BE2C (cell line): ENCODE results near the gene TGM6. TPM values are rescaled to one million over a fixed set of nuclear protein-coding genes. Genes with fewer than 3 reads are reported as not detected.

Experiments
- DNase-seq: peaks from one replicate; pipeline ENCODE4 v3.0.0-alpha.2; 2020
- H3K27me3 ChIP-seq: fragments of 250-450 bp; sonication (Bioruptor Pico); 2 replicates; pipeline ENCODE4 v1.5.1; 2020; ENCODE audit warnings: mild to moderate bottlenecking
- H3K36me3 ChIP-seq: fragments of 250-450 bp; sonication (Bioruptor Pico); 2 replicates; pipeline ENCODE4 v1.5.1; 2020; ENCODE audit warnings: mild to moderate bottlenecking
- H3K4me1 ChIP-seq: fragments of 250-450 bp; sonication (Bioruptor Pico); 2 replicates; pipeline ENCODE4 v1.5.1; 2020
- H3K4me3 ChIP-seq: 2 replicates; pipeline ENCODE4 v1.5.1; 2011; ENCODE audit warnings: low read depth, low read length
- H3K9me3 ChIP-seq: fragments of 250-450 bp; sonication (Bioruptor Pico); 2 replicates; pipeline ENCODE4 v1.5.1; 2020
- CTCF ChIP-seq: IDR thresholded peaks from 2 replicates; pipeline ENCODE4 v1.5.1; 2012; ENCODE audit warnings: mild to moderate bottlenecking, low read depth, low read length
- polyA plus RNA-seq: library from polyadenylated mRNA; unstranded; fragments of >200 nt; gene quantifications from one replicate; pipeline ENCODE4 v1.2.1, GENCODE V29; 2012; ENCODE audit warnings: low read depth, missing spikeins; ENCODE audit not compliant: insufficient read length, insufficient read depth

Gene TGM6
- not detected for polyA plus RNA-seq

GRCh38 chr20:2380601-2381000 lies at the start of gene TGM6:
Gene TGM6, plus strand, starts transcription at chr20:2380901. Its CDS starts 68 bp downstream, at chr20:2380969.
- Histone ChIP-seq H3K4me1 (no peaks in the 10 kb centered on the region), H3K9me3 (no peaks in the 10 kb centered on the region), H3K27me3 (no peaks in the 10 kb centered on the region), H3K36me3 (no peaks in the 10 kb centered on the region), H3K4me3 (no peak within 1 kb of the TSS)
- DNase-seq = no peak
- TF ChIP-seq CTCF = no peak

DNA sequence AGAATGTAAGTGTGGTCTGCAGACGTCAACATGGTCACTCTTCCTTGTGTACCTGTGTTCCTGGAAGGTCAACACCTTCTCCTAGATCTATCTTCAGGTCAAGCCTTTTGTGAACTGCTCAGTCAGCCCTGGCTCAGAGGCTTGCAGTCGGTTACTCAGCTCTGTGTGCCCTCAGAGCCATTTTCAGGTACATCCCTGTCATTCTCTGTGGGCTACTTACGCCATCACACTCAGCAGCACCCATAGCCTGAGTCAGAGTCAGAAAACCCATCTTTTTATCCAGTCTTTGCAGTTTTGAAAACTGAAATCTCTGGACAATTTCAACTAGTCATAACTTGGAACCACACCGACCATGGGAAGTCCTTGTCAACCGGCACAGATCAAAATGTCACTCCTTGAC lies 49.6 kb upstream of the TGM6 start:
- Histone ChIP-seq H3K36me3 (no peaks in the 10 kb centered on the region), H3K27me3 (no peaks in the 10 kb centered on the region), H3K4me1 (no peaks in the 10 kb centered on the region), H3K9me3 (no peaks in the 10 kb centered on the region), H3K4me3 (no peak overlapping the region)
- no peak for DNase-seq
- no peak for TF ChIP-seq CTCF

DNA sequence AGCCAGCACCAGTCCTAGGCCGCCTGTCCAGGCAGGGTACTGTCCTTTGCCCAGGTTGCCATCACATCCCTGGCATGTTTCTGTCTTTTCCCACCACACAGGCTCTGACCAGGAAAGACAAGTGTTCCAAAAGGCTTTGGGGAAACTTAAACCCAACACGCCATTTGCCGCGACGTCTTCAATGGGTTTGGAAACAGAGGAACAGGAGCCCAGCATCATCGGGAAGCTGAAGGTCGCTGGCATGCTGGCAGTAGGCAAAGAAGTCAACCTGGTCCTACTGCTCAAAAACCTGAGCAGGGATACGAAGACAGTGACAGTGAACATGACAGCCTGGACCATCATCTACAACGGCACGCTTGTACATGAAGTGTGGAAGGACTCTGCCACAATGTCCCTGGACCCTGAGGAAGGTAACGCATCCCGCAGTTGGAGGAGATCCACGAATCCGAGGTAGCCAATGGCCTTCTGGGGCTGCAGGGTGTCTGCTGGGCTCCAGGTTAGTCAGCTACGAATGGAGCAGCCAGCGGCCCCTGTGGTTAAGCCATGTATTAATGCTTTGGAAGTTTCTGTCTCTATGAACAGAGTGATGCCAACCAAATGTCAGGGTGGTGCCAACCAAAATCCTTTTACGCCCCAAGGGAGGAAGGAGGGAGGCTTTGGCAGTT lies 48.7 kb upstream of the TGM6 start:
- no peaks in the 10 kb centered on the region for H3K9me3 ChIP-seq
- TF ChIP-seq CTCF = no peak
- no peaks in the 10 kb centered on the region for H3K4me1 ChIP-seq
- no peak for DNase-seq
- no peaks in the 10 kb centered on the region for H3K36me3 ChIP-seq
- no peaks in the 10 kb centered on the region for H3K27me3 ChIP-seq
- H3K4me3 ChIP-seq = no peak overlapping the region

GRCh38 chr20:2332711-2333110 lies 48.0 kb upstream of the TGM6 start:
- Histone ChIP-seq H3K9me3 (no peaks in the 10 kb centered on the region), H3K27me3 (no peaks in the 10 kb centered on the region), H3K4me3 (no peak overlapping the region), H3K36me3 (no peaks in the 10 kb centered on the region), H3K4me1 (no peaks in the 10 kb centered on the region)
- no peak for DNase-seq
- no peak for TF ChIP-seq CTCF

- Histone ChIP-seq H3K27me3 (no peaks in the 10 kb centered on the region), H3K9me3 (no peaks in the 10 kb centered on the region), H3K4me1 (no peaks in the 10 kb centered on the region), H3K4me3 (no peak overlapping the region), H3K36me3 (no peaks in the 10 kb centered on the region)
- DNase-seq = no peak
- no peak for TF ChIP-seq CTCF
These were observed 46.9 kb upstream of the TGM6 start for GRCh38 chr20:2333821-2334220.

- no peaks in the 10 kb centered on the region for H3K27me3 ChIP-seq
- no peak for DNase-seq
- no peaks in the 10 kb centered on the region for H3K4me1 ChIP-seq
- no peaks in the 10 kb centered on the region for H3K9me3 ChIP-seq
- no peak overlapping the region for H3K4me3 ChIP-seq
- TF ChIP-seq CTCF = no peak
- H3K36me3 ChIP-seq = no peaks in the 10 kb centered on the region
These were observed 45.4 kb upstream of the TGM6 start for GRCh38 chr20:2335096-2335870.
